ENCODE measurements around the gene UBE2O.
A peak's percentile ranks its signal among the peaks of the same experiment; 100 is the strongest.

Gene UBE2O

DNA sequence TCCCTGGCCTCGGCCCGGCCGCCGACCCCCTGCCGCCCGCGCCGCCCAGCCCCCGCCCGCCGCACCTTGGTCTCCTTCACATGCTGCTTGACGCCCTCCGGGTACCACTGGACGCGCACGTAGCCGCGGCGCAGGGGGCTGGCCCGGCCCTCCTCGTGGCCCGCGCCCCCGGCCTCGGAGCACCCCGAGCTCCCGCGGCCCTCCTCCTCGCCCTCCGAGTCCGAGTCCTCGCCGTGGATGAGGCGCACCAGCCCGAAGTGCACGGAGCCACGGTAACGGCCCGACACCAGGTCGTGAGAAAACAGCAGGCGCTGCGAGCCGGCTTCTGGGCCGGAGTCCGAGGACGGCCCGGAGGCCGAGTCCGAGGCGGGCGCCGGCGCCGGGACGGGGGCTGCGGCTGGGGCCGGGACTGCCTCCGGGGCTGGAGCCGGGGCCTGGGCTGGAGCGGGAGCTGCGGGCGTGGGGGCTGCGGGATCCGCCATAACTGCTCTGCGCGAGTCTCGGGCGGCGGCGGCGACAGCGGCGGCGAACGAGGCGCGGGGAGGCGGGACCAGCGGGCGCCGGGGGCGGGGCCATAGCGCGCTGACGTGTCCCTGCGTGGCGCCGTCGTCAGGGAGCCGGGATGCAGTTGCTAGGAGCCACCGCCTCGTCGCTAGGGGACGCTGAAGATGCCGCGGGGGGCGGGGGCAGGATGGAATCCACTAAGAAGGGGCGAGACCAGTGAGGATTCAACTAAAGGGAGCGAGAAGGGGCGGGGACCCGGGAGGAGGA lies at the start of gene UBE2O:
Gene UBE2O (minus strand): TSS at position 493 of the 771 bp plus-strand sequence. CDS start 11 bp downstream, at position 482.
- DNase-seq = peak; percentile 85 to 89

DNA sequence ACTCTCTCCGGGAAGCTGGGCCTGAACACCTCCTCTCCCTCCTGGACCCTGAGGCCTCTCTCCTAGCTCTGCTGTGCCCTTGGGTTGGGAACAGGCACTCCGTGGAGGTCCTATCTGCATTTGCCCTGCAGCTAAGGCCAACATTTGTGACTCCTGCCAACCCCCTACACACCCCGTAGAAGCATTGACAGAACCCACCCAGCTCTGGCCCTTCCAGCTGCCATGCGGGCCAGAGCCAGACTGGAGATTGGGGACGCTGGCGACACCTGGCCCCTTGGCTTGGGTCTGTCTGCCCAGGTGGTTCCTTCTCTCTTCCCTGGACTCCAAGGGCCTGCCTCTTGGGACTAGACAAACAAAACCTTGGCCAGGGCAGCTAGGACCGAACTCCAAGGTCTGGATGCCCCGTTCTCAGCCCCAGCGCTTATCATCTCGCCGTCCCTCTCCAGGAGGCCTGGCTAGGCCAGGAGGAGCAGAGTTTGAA lies 48.9 kb upstream of the UBE2O start:
- no peak for DNase-seq

DNA sequence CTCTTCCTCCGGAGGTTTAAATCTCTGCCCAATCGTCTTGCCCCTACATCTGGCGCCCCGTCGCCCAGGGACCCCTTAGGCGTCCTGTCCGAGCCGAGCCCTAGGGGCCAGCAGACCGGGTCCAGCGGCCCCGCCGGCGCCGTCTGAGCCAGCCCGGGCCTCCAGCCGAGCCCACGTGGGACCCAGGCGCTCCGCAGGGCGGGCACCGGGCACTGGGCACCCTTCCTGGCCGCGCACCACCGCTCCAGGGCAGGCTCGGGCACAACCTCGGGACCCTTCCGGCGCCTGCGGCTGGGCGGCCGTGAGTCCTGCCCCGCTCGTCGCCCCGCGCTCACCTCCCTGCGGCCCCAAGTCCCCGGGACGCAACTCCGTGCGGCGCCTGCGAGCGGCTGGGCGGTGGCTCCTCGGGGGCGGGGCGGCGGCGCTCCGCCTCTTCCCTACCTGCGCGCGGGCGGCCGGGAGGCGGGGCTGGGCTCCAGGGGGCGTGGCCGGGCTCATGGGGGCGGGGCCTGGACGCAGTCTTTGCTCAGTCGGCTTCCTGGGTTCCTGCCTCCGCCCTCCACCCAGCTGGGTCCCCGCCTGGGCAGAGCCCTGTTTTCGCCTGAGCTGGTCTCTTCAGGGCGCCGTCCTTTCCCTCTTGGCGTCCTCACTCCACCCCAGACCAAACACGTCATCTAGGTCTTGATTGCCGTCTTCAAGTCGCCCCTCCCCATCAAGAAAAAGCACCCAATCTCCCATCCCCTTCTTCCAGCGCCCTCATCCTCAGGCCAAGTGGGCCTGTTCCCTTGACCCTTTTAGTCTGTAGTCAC lies 48.3 kb upstream of the UBE2O start, which contains the start of gene RHBDF2:
Gene RHBDF2 (minus strand): TSS at position 406 of the 809 bp plus-strand sequence. CDS start 19,899 bp downstream, outside the sequence.
- DNase-seq = peak; percentile 90 to 96

GRCh38 chr17:76500747-76501017 lies 47.7 kb upstream of the UBE2O start:
- no peak for DNase-seq

GRCh38 chr17:76500074-76500746 lies 47.3 kb upstream of the UBE2O start:
- no peak for DNase-seq

DNA sequence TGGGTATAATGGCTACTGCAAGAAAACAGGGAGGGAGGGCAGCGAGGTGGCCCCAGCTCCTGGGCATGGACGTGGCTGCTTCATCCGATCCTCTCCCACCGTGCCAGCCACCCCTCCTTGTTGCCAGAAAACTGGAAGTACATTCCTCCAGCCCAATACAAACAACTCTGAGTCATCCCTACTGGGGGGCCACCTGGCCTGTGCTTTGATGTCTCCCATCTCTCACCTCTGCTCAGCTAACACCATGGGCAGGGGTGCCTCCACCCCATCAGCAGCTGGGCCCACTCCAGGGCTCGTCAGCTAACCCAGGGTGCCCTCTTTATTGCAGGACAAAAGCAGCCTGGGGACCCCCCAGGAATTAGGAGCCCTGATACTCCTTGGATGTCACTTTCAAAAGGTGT lies 46.3 kb upstream of the UBE2O start:
- DNase-seq = no peak

DNA sequence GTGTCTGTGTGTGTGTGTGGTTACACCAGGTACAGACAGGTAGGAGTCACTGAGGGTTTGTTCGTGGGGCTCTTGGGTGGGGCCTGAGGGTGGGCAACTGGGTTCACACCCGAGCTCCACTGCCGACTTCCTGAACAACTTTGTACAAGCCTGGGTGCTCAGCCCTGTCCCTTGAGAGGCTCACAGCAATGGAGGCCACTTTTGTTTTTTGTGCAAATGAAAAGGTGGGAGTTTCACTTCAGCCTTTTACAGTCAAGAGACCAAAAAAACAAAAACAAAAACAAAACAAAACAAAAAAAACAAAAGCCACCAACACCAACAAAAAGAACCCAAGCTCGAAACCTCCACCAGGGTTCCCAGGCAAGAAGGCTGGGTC lies 45.9 kb upstream of the UBE2O start:
- DNase-seq = no peak

- no peak for DNase-seq
These were observed 45.3 kb upstream of the UBE2O start for GRCh38 chr17:76497979-76498875.

DNA sequence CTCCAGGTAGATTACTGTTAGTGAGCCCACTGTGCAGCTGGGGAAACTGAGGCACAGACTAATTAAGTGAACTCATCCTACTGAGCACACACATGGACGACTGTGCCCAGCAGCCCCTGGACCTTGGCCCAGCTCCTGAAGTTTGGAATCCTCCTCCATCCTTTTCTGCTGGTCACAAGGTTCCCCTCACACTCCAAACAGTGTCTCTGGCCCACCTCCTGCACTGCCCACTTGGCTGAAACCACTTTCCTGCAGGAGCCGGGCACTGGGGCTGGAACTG lies 44.7 kb upstream of the UBE2O start:
- DNase-seq = no peak

GRCh38 chr17:76496464-76496863 lies 43.5 kb upstream of the UBE2O start:
- DNase-seq = no peak

DNA sequence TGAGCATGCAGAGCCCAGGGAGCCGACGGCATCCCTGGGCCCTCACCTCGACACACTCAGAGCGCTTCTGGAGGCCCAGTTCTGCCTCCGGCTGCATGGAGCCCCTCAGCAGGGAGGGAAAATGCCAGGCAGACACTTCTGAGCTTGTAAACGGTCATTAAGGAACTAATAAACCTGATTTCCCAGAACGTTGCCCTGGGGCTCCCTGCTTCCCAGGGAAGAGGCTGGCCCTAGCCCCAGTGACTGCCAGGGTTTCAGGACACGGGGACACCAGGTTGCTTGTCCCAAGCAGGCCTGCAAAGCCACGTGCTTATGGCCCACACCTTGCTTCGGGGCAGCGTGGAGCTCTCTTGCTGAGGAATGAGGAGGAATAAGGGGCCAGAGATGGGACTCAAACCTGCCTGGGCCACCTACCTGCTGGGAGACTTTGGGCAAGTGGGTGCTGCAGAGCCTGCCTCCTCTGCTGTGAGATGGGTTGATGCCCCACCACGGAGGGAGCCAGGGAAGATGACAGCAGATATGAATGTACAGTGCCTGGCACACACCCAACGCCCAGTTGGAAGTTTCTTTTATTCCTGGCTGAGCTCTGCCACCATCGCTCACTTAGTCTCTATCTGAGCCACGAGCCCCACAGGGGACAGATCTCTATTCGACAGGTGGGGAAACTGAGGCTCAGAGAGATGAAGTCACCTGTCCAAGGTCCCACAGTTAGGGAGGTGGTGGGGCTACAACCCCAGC lies 42.9 kb upstream of the UBE2O start:
- no peak for DNase-seq

DNA sequence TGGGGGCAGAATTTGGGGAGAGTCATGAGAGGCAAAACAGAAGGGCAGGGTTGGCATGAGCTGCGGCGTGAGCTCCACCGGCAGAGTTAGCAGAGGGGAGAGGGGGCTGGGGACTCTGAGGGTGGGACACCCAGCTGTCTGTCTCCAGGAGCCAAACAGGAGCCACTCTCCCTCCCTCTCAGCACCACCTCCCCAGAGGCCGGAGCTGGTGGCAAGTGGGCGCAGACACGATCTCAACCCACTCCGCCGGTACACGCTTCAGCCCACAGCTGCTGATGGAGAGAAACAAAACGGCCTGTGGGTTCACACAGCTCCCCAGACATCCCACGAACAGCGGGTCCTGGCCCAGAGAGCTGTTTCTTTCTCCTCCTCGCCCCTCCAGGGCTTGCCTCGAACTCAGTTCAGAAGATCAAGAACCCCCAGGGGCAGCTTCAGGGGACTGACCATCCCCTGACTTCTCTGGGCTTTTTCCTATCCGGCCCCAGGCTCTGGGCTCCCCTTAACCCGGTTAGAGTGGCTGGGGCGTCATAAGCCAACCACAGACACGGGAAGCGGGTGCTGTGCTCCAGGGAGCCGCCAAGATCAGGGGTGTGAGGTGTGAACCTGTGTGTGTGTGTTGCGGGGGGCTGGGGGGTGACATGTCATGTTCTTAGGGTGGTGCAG lies 40.7 kb upstream of the UBE2O start:
- no peak for DNase-seq

GRCh38 chr17:76492989-76493501 lies 40.1 kb upstream of the UBE2O start:
- DNase-seq = peak; percentile 23 to 37

DNA sequence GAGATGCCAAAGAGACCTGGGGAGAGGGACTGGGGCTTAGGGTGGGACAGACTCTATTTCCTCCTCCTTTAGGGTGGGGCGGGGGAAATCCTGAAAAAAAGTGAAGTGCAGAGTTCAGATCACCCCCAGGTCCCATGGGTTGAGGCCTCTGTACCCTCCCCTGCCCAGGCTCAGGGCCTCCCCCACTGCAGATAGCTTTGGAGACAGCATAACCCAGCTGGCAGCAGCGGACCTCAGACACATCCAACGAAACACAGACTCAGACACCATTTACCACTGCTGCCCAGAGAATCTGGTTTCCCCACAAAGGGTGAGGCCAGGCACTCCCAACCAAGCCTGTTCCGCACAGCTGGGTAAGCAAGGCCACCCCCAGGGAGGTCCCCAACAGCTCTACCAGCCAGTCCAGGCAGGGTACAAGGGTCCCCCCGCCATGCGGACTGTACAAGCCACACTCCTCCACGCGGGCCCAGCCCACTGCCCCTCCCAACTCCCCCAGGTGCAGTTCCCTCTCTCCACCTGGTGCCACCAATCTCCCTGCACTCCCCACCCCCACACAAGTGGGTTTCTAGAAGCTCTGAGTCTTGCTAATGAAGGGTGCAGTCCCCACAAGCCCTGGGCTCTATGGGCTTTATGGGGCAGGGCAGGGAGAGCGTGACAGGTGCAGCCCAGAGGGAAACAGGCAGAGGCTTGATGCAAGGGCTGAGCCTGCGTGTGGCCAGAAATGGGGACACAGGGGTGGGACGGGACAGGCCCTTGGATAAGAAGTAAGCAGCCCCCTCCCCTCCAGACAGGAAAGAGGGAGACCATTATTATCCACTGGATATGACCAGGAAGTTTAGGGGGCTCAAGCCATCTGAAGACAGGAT lies 39.4 kb upstream of the UBE2O start:
- no peak for DNase-seq

DNA sequence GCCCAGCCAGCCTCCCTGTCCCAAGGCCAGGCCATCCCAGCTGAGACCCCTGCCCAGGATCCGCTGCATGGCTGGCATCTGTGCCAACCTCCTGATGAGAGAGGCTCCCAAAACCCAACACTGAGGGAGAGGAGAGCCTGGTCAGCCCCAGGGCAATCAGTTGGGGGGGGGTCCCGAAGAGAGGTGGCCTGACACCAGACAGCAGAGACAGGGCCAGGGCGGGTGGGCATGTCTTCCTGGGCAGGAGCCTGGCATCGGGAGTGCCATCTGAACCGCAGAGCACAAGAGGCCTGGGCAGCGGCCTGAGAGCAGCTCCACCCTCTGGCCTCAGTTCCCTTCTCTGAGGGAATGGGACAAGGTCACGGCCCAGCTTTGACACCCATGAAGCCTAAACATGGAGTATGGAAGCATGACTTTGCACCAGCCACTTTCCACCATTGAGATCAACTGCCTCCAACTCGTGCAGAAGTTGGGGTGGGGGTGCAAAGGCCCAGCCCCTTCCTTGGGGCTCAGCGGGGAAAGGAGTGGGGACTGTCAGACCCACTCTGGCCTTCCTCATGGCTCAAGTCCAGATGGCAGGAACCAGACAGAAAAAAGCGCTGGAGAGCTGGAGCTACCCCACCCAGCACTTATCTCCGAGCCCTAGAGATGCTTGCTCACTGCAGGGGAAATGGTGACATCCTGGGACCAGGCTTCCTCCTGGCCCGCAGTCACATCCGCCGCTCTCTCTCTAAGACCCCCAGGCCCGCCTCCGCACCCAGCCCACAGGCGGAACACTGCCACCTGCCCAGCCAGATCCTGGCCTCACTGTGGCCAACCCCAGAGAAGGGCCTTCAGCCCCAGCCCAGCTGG lies 38.5 kb upstream of the UBE2O start:
- DNase-seq = no peak

- no peak for DNase-seq
These were observed 37.3 kb upstream of the UBE2O start for GRCh38 chr17:76490112-76490710.

DNA sequence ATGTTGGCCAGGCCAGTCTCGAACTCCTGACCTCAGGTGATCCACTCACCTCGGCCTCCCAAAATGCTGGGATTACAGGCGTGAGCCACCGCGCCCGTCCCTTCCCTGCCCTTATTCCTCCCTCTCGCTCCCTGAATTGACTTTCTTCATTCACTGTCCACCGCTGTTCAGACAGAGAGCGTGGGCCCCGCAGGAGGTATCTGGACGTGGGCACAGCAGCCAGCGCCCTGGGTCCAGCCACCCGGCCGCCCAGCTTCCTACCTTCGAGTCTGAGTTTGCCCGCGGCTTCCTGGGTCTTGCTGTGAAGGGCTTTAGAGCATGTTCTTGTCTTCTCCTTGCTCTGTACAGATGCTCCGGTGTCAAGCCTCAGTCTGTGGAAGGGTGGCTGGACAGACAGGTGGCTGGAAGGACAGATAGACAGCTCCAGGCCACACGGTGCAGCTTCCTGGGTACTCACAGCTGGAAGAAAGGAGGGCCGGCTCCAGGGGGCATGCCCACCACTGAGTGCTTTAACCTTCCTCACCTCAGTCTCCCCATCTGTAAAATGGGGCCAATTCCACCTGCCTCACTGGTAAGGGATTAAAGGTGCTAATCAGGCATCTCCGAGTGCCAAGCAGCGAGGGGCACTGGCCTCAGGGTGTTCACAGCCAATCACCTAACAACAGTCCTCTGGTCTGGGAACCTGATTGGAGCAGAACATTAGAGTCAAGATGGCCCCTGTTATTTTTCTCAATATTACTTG lies 34.7 kb upstream of the UBE2O start:
- no peak for DNase-seq

- no peak for DNase-seq
These were observed 32.6 kb upstream of the UBE2O start for GRCh38 chr17:76485569-76485968.

Data from activated CD4-positive, alpha-beta T cell treated with anti-CD3 and anti-CD28 coated beads for 4 hours (primary cell).